Sigmoid colon (tissue), 7 donors: ENCODE data around the gene ASIP. TPM values are rescaled to one million over a fixed set of nuclear protein-coding genes. Genes with fewer than 3 reads are reported as not detected.

Source experiments
- DNase-seq: peaks from one replicate; pipeline ENCODE4 v3.0.0-alpha.2; 2019
- H3K27ac ChIP-seq, 4 donors: fragments of 200-600 bp; sonication (generic); one replicate each; pipeline ENCODE4 v1.5.1; 2016 to 2019; ENCODE audit warnings: mild to moderate bottlenecking in 1 of 4
- H3K27me3 ChIP-seq, 3 donors: fragments of 200-600 bp; sonication (generic); one replicate each; pipeline ENCODE4 v1.5.1; 2019; ENCODE audit warnings: mild to moderate bottlenecking in 1 of 3
- H3K36me3 ChIP-seq, 4 donors: fragments of 200-600 bp; sonication (generic); one replicate each; pipeline ENCODE4 v1.5.1; 2016 to 2019
- H3K4me1 ChIP-seq, 4 donors: fragments of 200-600 bp; sonication (generic); one replicate each; pipeline ENCODE4 v1.5.1; 2017 to 2019
- H3K4me3 ChIP-seq, 4 donors: fragments of 200-600 bp; sonication (generic); one replicate each; pipeline ENCODE4 v1.5.1; 2017 to 2019; ENCODE audit warnings: mild to moderate bottlenecking in 2 of 4, moderate library complexity in 1 of 4
- H3K9me3 ChIP-seq, 4 donors: fragments of 200-600 bp in 3 of 4; sonication (generic) in 3 of 4; one replicate each; pipeline versions ENCODE4 v1.5.1 to v1.6.1; 2013 to 2019
- CTCF ChIP-seq, 4 experiments: fragments of 450-650 bp in 3 of 4; fragments of 200-600 bp in 1 of 4; IDR thresholded peaks; one replicate each; pipeline ENCODE4 v1.5.1; 2016 to 2019; ENCODE audit warnings: antibody characterized with exemption in 4 of 4, mild to moderate bottlenecking in 3 of 4, moderate library complexity in 2 of 4
- EP300 ChIP-seq, 4 donors: sonication (generic); formaldehyde crosslinking; IDR thresholded peaks; one replicate each; pipeline ENCODE4 v1.6.1; 2017; ENCODE audit warnings: antibody characterized with exemption in 4 of 4
- POLR2A ChIP-seq, 2 donors: fragments of 450-650 bp; IDR thresholded peaks; one replicate each; pipeline ENCODE4 v1.6.1; 2016; ENCODE audit warnings: antibody characterized with exemption in 2 of 2, mild to moderate bottlenecking in 2 of 2, moderate library complexity in 2 of 2
- POLR2AphosphoS5 ChIP-seq, 4 donors: sonication (generic); formaldehyde crosslinking; IDR thresholded peaks; one replicate each; pipeline ENCODE4 v1.6.1; 2017; ENCODE audit warnings: antibody characterized with exemption in 4 of 4
- WGBS, 2 donors: extraction: QIAGEN DNeasy Blood & Tissue Kit; methylation state at CpG; one replicate each; pipeline ENCODE4 v1.1.7; 2013; 5-methylcytosine and 5-hydroxymethylcytosine counted together
- intact Hi-C: fragments of 100-400 bp; cut with DNase I; formaldehyde crosslinking; loops from one replicate; pipeline ENCODE4 v1.15.1; 2023
- polyA plus RNA-seq, 3 donors: library from polyadenylated mRNA; stranded (reverse); fragments of 200-250 nt; gene quantifications; one replicate each; pipeline ENCODE4 v1.2.3, GENCODE V29; 2013
- total RNA-seq, 4 donors: library from RNA; depleted of rRNA; stranded (reverse); fragments of >200 nt; gene quantifications; one replicate each; pipeline ENCODE4 v1.1.0, GENCODE V29; 2016
- donor health status: healthy with polysubstance abuse.
- donor health status: Bipolar disorder and iron deficiency.
- donor health status: healthy.

The ASIP gene
- total and polyA plus RNA-seq, 7 donors: 0.38 to 0.99 TPM; not detected in 5

GRCh38 chr20:34315236-34315635 lies 74.0 kb downstream of the ASIP start:
- no peaks in the 10 kb centered on the region for H3K9me3 ChIP-seq
- H3K27me3 ChIP-seq: peaks cover 5 to 18% (median 13%) of the 10 kb centered on the region in 3 donors
- no peak overlapping the region for H3K4me3 ChIP-seq
- TF ChIP-seq POLR2A (IDR thresholded peaks at IDR 0.05) (no peak), EP300 (IDR thresholded peaks at IDR 0.05) (no peak), CTCF (IDR thresholded peaks at IDR 0.05) (no peak), POLR2AphosphoS5 (IDR thresholded peaks at IDR 0.05) (no peak)
- no peak for DNase-seq
- intact Hi-C loops: loop anchor here (2.0 kb wide), 1 partner anchor 454 kb away; no protein-coding TSS in a partner anchor
- H3K27ac ChIP-seq: no peak overlapping the region
- H3K36me3 ChIP-seq: no peaks in the 10 kb centered on the region
- peaks cover 0 to 13% (median 8%) of the 10 kb centered on the region in 4 donors for H3K4me1 ChIP-seq
- 87 to 89% methylated on average over 3 of the region's 3 CpGs for WGBS, 2 donors

- no peak overlapping the region for H3K27ac ChIP-seq
- peaks cover 5 to 13% (median 11%) of the 10 kb centered on the region in 3 donors for H3K27me3 ChIP-seq
- no peak for DNase-seq
- H3K4me3 ChIP-seq: no peak overlapping the region
- intact Hi-C loops: no loop called here
- H3K4me1 ChIP-seq: peaks cover 0 to 11% (median 7%) of the 10 kb centered on the region in 4 donors
- H3K9me3 ChIP-seq: no peaks in the 10 kb centered on the region
- TF ChIP-seq POLR2AphosphoS5 (IDR thresholded peaks at IDR 0.05) (no peak), POLR2A (IDR thresholded peaks at IDR 0.05) (no peak), EP300 (IDR thresholded peaks at IDR 0.05) (no peak), CTCF (IDR thresholded peaks at IDR 0.05) (no peak)
- H3K36me3 ChIP-seq: no peaks in the 10 kb centered on the region
- 91 to 96% methylated on average over 6 of the region's 6 CpGs for WGBS, 2 donors
These were observed 75.1 kb downstream of the ASIP start for GRCh38 chr20:34316196-34316814.

Other genes starting within 250 kb of the ASIP start
- 10 to 100 TPM; 75.1 to 94.5 (median 88.5) TPM for gene RALY, start 247.5 kb upstream of the ASIP start, total RNA-seq
- gene RALY, start 247.5 kb upstream of the ASIP start, polyA plus RNA-seq: 100 to 1,000 TPM; 190 to 233 (median 200) TPM
- gene EIF2S2, start 129.2 kb upstream of the ASIP start, total RNA-seq: 10 to 100 TPM; 44.6 to 52.8 (median 47.4) TPM
- gene EIF2S2, start 129.2 kb upstream of the ASIP start, polyA plus RNA-seq: 10 to 100 TPM; 55.3 to 69.8 (median 63.3) TPM
- 10 to 100 TPM; 76.4 to 89.5 (median 80.7) TPM for gene AHCY, start 61.9 kb downstream of the ASIP start, total RNA-seq
- 100 to 1,000 TPM in 1 of 3 donors, 10 to 100 TPM in 2; 74.5 to 106 (median 76.1) TPM for gene AHCY, start 61.9 kb downstream of the ASIP start, polyA plus RNA-seq
- 10 to 100 TPM; 50.2 to 60.6 (median 55.2) TPM for gene ITCH, start 121.8 kb downstream of the ASIP start, total RNA-seq
- 10 to 100 TPM; 16.3 to 26.6 (median 21.0) TPM for gene ITCH, start 121.8 kb downstream of the ASIP start, polyA plus RNA-seq